Gastroesophageal sphincter (tissue), 4 donors: ENCODE data around the gene NRXN3. TPM values are rescaled to one million over a fixed set of nuclear protein-coding genes. Genes with fewer than 3 reads are reported as not detected.

Experiments used
- ATAC-seq: fragments of 150-250 bp; one replicate; pipeline ENCODE4 v1.9.1; 2016; ENCODE audit warnings: mild to moderate bottlenecking, moderate library complexity
- H3K27ac ChIP-seq, 4 donors: fragments of 200-600 bp; sonication (generic) in 3 of 4; 1 replicate in 3 of 4; 2 replicates in 1 of 4; pipeline ENCODE4 v1.5.1; 2016 to 2019
- H3K27me3 ChIP-seq: fragments of 200-600 bp; sonication (generic); one replicate; pipeline ENCODE4 v1.5.1; 2019
- H3K36me3 ChIP-seq, 2 donors: fragments of 200-600 bp; sonication (generic); one replicate each; pipeline ENCODE4 v1.5.1; 2019; ENCODE audit warnings: control low read depth in 1 of 2
- H3K4me1 ChIP-seq, 3 donors: fragments of 200-600 bp; sonication (generic); 1 replicate in 2 of 3; 2 replicates in 1 of 3; pipeline ENCODE4 v1.5.1; 2016 to 2019; ENCODE audit warnings: control low read depth in 2 of 3
- H3K4me3 ChIP-seq, 2 donors: fragments of 200-600 bp; sonication (generic); one replicate each; pipeline ENCODE4 v1.5.1; 2019; ENCODE audit warnings: mild to moderate bottlenecking in 1 of 2, moderate library complexity in 1 of 2
- H3K9me3 ChIP-seq, 3 donors: fragments of 200-600 bp; sonication (generic); one replicate each; pipeline ENCODE4 v1.5.1; 2017 to 2019; ENCODE audit warnings: control low read depth in 2 of 3
- EP300 ChIP-seq: sonication (generic); formaldehyde crosslinking; IDR thresholded peaks from one replicate; pipeline ENCODE4 v1.6.1; 2017; ENCODE audit warnings: antibody characterized with exemption, mild to moderate bottlenecking
- POLR2A ChIP-seq, 2 donors: fragments of 450-650 bp; IDR thresholded peaks; one replicate each; pipeline ENCODE4 v1.6.1; 2017; ENCODE audit warnings: antibody characterized with exemption in 2 of 2, mild to moderate bottlenecking in 2 of 2, moderate library complexity in 1 of 2
- POLR2AphosphoS5 ChIP-seq: sonication (generic); formaldehyde crosslinking; IDR thresholded peaks from one replicate; pipeline ENCODE4 v1.6.1; 2017; ENCODE audit warnings: antibody characterized with exemption
- WGBS, 2 donors: methylation state at CpG; one replicate each; pipeline ENCODE4 v1.1.5; 2018; ENCODE audit warnings: low coverage in 1 of 2; 5-methylcytosine and 5-hydroxymethylcytosine counted together
- total RNA-seq, 4 donors: library from RNA; depleted of rRNA; stranded (reverse); fragments of >200 nt; gene quantifications; one replicate each; pipeline ENCODE4 v1.1.0, GENCODE V29; 2016
- TF ChIP-seq, protein P1 (sequence below), 4 experiments: fragments of 200-600 bp in 2 of 4; fragments of 450-650 bp in 2 of 4; sonication (generic) in 1 of 4; IDR thresholded peaks; one replicate each; pipeline ENCODE4 v1.5.1; 2017 to 2019; ENCODE audit warnings: antibody characterized with exemption in 4 of 4, mild to moderate bottlenecking in 2 of 4, moderate library complexity in 2 of 4

Gene NRXN3
- total RNA-seq, 4 donors from 2014 or later: 74.2 to 192 (median 98.2) TPM

DNA sequence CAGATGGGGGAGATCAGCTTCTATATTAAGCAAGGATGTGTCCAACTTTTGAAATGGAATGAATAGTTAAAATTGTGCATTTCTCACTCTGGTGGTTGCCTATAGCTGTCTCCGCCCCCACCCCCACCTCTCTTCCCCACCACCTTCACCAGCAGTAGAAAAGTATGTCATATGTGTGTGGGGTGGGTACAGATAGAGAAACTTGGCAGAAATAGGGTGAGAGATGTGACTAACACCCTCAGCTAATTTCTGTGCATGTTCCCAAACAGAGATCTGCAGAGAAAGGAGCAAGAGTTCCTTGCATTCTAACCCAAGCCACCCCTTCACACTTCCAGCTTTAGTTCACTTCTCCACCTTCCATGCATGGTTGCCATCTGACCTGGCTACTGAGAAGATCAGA lies 980.1 kb downstream of the NRXN3 start:
- Histone ChIP-seq H3K9me3 (no peaks in the 10 kb centered on the region), H3K4me3 (no peak overlapping the region), H3K4me1 (no peaks in the 10 kb centered on the region), H3K27me3 (no peaks in the 10 kb centered on the region), H3K36me3 (no peaks in the 10 kb centered on the region), H3K27ac (no peak overlapping the region)
- ATAC-seq: no peak
- WGBS, 2 donors: 70 to 100% methylated on average over 1 of the region's 1 CpG
- TF ChIP-seq POLR2AphosphoS5: no peak
- no peak for TF ChIP-seq EP300
- no peak for TF ChIP-seq POLR2A (IDR thresholded peaks at IDR 0.05)
- TF ChIP-seq, protein P1, sequence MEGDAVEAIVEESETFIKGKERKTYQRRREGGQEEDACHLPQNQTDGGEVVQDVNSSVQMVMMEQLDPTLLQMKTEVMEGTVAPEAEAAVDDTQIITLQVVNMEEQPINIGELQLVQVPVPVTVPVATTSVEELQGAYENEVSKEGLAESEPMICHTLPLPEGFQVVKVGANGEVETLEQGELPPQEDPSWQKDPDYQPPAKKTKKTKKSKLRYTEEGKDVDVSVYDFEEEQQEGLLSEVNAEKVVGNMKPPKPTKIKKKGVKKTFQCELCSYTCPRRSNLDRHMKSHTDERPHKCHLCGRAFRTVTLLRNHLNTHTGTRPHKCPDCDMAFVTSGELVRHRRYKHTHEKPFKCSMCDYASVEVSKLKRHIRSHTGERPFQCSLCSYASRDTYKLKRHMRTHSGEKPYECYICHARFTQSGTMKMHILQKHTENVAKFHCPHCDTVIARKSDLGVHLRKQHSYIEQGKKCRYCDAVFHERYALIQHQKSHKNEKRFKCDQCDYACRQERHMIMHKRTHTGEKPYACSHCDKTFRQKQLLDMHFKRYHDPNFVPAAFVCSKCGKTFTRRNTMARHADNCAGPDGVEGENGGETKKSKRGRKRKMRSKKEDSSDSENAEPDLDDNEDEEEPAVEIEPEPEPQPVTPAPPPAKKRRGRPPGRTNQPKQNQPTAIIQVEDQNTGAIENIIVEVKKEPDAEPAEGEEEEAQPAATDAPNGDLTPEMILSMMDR (IDR thresholded peaks at IDR 0.05): no peak

DNA sequence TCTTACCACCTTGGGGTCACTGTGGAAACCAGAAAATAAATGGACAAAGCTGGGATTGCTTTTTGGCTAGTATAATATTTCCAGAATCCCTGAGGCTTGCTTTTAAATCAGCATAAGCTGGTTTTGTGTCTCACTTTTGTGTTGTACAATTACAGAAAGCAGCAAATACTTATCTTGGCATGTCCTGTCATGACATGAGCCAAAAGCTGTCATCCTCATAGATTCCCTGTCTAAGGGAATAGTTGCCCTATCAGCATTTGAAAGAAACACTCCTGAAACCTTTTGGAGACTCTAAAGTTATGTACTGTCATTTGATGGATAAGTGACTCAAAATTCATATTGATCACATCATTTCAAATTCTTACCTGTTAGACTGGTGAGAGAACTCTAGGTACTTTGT lies 987.2 kb downstream of the NRXN3 start:
- Histone ChIP-seq H3K4me1 (no peaks in the 10 kb centered on the region), H3K27ac (no peak overlapping the region), H3K9me3 (no peaks in the 10 kb centered on the region), H3K4me3 (no peak overlapping the region), H3K27me3 (no peaks in the 10 kb centered on the region), H3K36me3 (no peaks in the 10 kb centered on the region)
- TF ChIP-seq POLR2A (IDR thresholded peaks at IDR 0.05): no peak
- TF ChIP-seq, protein P1 (IDR thresholded peaks at IDR 0.05): no peak
- TF ChIP-seq EP300: no peak
- no peak for TF ChIP-seq POLR2AphosphoS5
- ATAC-seq: no peak

- 22 to 24% methylated on average over 7 of the region's 7 CpGs for WGBS, 2 donors
- H3K4me3 ChIP-seq: no peak overlapping the region
- no peaks in the 10 kb centered on the region for H3K36me3 ChIP-seq
- no peak for ATAC-seq
- H3K4me1 ChIP-seq: no peaks in the 10 kb centered on the region
- no peaks in the 10 kb centered on the region for H3K9me3 ChIP-seq
- H3K27ac ChIP-seq: no peak overlapping the region
- TF ChIP-seq EP300 (no peak), POLR2AphosphoS5 (no peak), POLR2A (IDR thresholded peaks at IDR 0.05) (no peak)
- TF ChIP-seq, protein P1 (IDR thresholded peaks at IDR 0.05): no peak
- H3K27me3 ChIP-seq: no peaks in the 10 kb centered on the region
Measured at GRCh38 chr14:79161571-79161970, 991.4 kb downstream of the NRXN3 start.

DNA sequence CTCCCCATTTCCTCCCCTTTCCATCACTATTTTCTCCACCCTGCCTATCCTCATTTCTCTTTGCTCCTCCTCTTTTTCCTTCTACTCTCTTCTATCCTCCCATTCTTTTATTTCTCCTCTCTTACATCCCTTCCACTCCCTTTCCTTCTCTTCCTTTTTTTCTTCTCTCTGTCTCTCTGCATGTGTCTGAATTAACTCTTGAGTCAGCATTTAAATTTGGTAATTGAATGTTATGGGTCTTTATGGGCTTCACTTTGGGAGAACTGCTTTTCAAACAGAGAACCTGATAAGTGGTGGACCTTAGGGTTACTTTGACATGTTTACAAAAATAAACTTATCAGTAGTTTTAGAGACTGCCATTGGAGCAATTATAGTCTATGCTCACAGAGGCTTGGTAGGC lies 992.7 kb downstream of the NRXN3 start:
- H3K9me3 ChIP-seq: no peaks in the 10 kb centered on the region
- ATAC-seq: no peak
- H3K27me3 ChIP-seq: no peaks in the 10 kb centered on the region
- H3K36me3 ChIP-seq: no peaks in the 10 kb centered on the region
- H3K4me3 ChIP-seq: no peak overlapping the region
- H3K4me1 ChIP-seq: no peaks in the 10 kb centered on the region
- TF ChIP-seq POLR2A (IDR thresholded peaks at IDR 0.05): no peak
- TF ChIP-seq POLR2AphosphoS5: no peak
- no peak for TF ChIP-seq EP300
- TF ChIP-seq, protein P1 (IDR thresholded peaks at IDR 0.05): no peak
- H3K27ac ChIP-seq: no peak overlapping the region

GRCh38 chr14:79165471-79166090 lies 995.4 kb downstream of the NRXN3 start:
- H3K27ac ChIP-seq: no peak overlapping the region
- H3K27me3 ChIP-seq: no peaks in the 10 kb centered on the region
- no peak for ATAC-seq
- WGBS, 2 donors: 64 to 80% methylated on average over 4 of the region's 4 CpGs
- TF ChIP-seq POLR2A (IDR thresholded peaks at IDR 0.05): no peak
- no peak for TF ChIP-seq EP300
- TF ChIP-seq, protein P1 (IDR thresholded peaks at IDR 0.05): no peak
- no peak for TF ChIP-seq POLR2AphosphoS5
- H3K36me3 ChIP-seq: no peaks in the 10 kb centered on the region
- H3K9me3 ChIP-seq: no peaks in the 10 kb centered on the region
- no peaks in the 10 kb centered on the region for H3K4me1 ChIP-seq
- no peak overlapping the region for H3K4me3 ChIP-seq
